ENCODE data around the gene PNPLA7. TPM values are rescaled to one million over a fixed set of nuclear protein-coding genes. Genes with fewer than 3 reads are reported as not detected.

The PNPLA7 gene
- total RNA-seq, 4 donors from 2014 or later, result 16.0 to 95.4 (median 24.9) TPM

DNA sequence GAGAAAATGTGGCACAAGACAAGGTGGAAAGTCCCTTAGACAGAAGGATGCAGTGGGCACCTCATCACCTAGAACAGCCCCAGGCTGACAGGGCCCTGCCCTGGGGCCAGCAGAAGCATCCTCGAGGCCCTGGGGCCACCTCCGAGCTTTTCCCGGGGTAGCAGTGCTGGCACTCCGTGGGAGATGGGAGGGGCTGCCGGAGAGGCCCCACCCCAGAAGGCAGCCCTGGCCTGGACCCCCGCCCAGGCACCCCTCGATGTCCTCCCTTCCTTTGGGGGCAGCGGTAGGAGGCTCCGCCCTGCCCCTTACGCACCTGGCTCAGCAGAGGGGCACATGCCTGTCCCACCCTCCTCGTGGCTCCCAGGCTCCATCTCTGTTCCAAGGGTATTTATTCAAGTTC, 73.3 kb downstream of the PNPLA7 start:
- no peak overlapping the region for H3K4me3 ChIP-seq
- no peaks in the 10 kb centered on the region for H3K27me3 ChIP-seq
- peaks cover 9 to 14% of the 10 kb centered on the region in 2 donors for H3K9me3 ChIP-seq
- H3K27ac ChIP-seq, result no peak overlapping the region
- H3K4me1 ChIP-seq, result peaks cover 0 to 2% (median 0%) of the 10 kb centered on the region in 4 donors
- WGBS, 2 donors (ENCODE audit: low coverage in 1 of 2), result 86% methylated on average over 10 of the region's 11 CpGs; no CpG with 5 or more reads in 1 of the 2 donors
- in situ Hi-C loops (cut with MboI; ENCODE audit: low pct_ligation_motif_present in 1 of 4, low pct_unique_long_range_greater_than_20kb in 1 of 4, low sequenced_read_pairs in 3 of 4), result no loop called here
- DNase-seq, result no peak
- no peaks in the 10 kb centered on the region for H3K36me3 ChIP-seq
- TF ChIP-seq EP300 (IDR thresholded peaks at IDR 0.05; ENCODE audit: low read depth) (no peak), POLR2AphosphoS5 (IDR thresholded peaks at IDR 0.05) (no peak)
- intact Hi-C loops (cut with DNase I; ENCODE audit: low total_unique reads), result no loop called here

DNA sequence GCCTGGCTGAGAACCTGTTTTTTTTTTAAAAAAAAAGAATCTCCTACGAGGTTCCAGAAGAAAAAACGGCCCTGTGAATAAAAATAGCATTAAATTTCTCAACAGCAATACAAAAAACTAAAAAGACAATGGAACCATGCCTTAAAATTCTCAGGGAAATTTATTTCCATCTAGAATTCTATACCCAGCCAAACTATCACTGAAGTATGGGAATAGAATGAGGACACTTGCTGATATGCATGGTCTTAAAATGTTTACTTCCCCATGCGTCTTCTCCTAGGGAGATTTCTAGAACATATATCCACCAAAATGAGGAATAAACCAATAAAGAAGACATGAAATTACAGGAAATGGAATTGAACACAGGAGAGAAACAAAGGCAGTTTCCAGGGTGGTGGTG, 74.5 kb downstream of the PNPLA7 start:
- Histone ChIP-seq H3K36me3 (no peaks in the 10 kb centered on the region), H3K27me3 (no peaks in the 10 kb centered on the region), H3K27ac (no peak overlapping the region), H3K9me3 (peaks cover 9 to 14% of the 10 kb centered on the region in 2 donors), H3K4me3 (no peak overlapping the region), H3K4me1 (no peaks in the 10 kb centered on the region)
- TF ChIP-seq POLR2AphosphoS5 (IDR thresholded peaks at IDR 0.05), result no peak
- TF ChIP-seq, protein P1, sequence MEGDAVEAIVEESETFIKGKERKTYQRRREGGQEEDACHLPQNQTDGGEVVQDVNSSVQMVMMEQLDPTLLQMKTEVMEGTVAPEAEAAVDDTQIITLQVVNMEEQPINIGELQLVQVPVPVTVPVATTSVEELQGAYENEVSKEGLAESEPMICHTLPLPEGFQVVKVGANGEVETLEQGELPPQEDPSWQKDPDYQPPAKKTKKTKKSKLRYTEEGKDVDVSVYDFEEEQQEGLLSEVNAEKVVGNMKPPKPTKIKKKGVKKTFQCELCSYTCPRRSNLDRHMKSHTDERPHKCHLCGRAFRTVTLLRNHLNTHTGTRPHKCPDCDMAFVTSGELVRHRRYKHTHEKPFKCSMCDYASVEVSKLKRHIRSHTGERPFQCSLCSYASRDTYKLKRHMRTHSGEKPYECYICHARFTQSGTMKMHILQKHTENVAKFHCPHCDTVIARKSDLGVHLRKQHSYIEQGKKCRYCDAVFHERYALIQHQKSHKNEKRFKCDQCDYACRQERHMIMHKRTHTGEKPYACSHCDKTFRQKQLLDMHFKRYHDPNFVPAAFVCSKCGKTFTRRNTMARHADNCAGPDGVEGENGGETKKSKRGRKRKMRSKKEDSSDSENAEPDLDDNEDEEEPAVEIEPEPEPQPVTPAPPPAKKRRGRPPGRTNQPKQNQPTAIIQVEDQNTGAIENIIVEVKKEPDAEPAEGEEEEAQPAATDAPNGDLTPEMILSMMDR (IDR thresholded peaks at IDR 0.05), result no peak
- no peak for TF ChIP-seq POLR2A (IDR thresholded peaks at IDR 0.05)
- intact Hi-C loops (cut with DNase I; ENCODE audit: low total_unique reads), result no loop called here
- no peak for DNase-seq
- in situ Hi-C loops (cut with MboI; ENCODE audit: low pct_ligation_motif_present in 1 of 4, low pct_unique_long_range_greater_than_20kb in 1 of 4, low sequenced_read_pairs in 3 of 4), result no loop called here
- WGBS, 2 donors (ENCODE audit: low coverage in 1 of 2), result 81% methylated on average over 3 of the region's 3 CpGs

DNA sequence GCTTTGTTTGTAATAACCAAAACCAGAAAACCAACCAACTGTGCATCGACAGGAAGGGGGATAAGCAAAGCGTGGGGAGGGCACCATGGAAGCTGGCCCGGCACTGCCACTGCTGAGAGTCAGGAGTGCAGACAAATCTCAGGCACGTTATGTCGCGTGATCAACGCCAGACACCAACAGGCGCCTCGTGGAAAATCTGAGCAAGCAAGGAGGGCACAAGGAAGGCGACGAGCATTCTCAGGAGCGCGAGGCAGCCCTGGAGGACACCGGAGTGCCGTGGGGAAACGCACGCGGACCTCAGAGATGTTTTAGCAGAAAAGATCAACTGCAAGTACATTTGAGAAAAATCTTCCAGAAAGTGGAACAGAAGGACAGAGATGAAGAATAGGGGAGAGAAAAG, 75.9 kb downstream of the PNPLA7 start:
- H3K4me1 ChIP-seq, result no peaks in the 10 kb centered on the region
- H3K27me3 ChIP-seq, result no peaks in the 10 kb centered on the region
- WGBS, 2 donors (ENCODE audit: low coverage in 1 of 2), result 91 to 100% methylated on average over 10 to 18 of the region's 18 CpGs
- no peaks in the 10 kb centered on the region for H3K36me3 ChIP-seq
- in situ Hi-C loops (cut with MboI; ENCODE audit: low pct_ligation_motif_present in 1 of 4, low pct_unique_long_range_greater_than_20kb in 1 of 4, low sequenced_read_pairs in 3 of 4) (no loop called here), intact Hi-C loops (cut with DNase I; ENCODE audit: low total_unique reads) (no loop called here)
- no peak for TF ChIP-seq EP300 (IDR thresholded peaks at IDR 0.05; ENCODE audit: low read depth)
- TF ChIP-seq POLR2A (IDR thresholded peaks at IDR 0.05), result no peak
- no peak for TF ChIP-seq POLR2AphosphoS5 (IDR thresholded peaks at IDR 0.05)
- TF ChIP-seq, protein P1 (IDR thresholded peaks at IDR 0.05), result no peak
- H3K9me3 ChIP-seq, result peaks cover 9 to 14% of the 10 kb centered on the region in 2 donors
- no peak overlapping the region for H3K27ac ChIP-seq
- DNase-seq, result no peak
- H3K4me3 ChIP-seq, result no peak overlapping the region

DNA sequence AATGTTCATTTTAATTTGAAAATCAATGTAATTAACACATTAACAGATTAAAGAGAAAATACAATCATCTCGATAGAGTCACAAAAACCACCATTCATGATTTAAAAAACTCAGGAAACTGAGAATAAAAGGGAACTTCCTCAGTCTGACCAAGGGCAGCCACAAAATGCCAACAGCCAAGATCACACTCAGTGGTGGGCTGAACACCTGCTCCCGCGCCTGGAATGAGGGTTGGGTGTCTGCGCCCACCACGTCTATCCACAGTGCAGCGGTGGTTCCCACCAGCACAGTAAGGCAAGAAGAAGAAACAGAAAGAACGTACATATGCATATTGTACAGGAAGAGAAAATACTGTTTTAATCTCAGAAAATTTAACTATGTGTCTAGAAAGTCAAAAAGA, 79.4 kb downstream of the PNPLA7 start:
- 63 to 72% methylated on average over 6 to 7 of the region's 7 CpGs for WGBS, 2 donors (ENCODE audit: low coverage in 1 of 2)
- intact Hi-C loops (cut with DNase I; ENCODE audit: low total_unique reads) (no loop called here), in situ Hi-C loops (cut with MboI; ENCODE audit: low pct_ligation_motif_present in 1 of 4, low pct_unique_long_range_greater_than_20kb in 1 of 4, low sequenced_read_pairs in 3 of 4) (no loop called here)
- Histone ChIP-seq H3K4me3 (no peak overlapping the region), H3K27ac (no peak overlapping the region), H3K4me1 (no peaks in the 10 kb centered on the region), H3K36me3 (no peaks in the 10 kb centered on the region), H3K27me3 (no peaks in the 10 kb centered on the region), H3K9me3 (peaks cover 9% of the 10 kb centered on the region in 2 donors)
- TF ChIP-seq POLR2AphosphoS5 (IDR thresholded peaks at IDR 0.05) (no peak), POLR2A (IDR thresholded peaks at IDR 0.05) (no peak), EP300 (IDR thresholded peaks at IDR 0.05; ENCODE audit: low read depth) (no peak)
- TF ChIP-seq, protein P1 (IDR thresholded peaks at IDR 0.05), result no peak
- no peak for DNase-seq

DNA sequence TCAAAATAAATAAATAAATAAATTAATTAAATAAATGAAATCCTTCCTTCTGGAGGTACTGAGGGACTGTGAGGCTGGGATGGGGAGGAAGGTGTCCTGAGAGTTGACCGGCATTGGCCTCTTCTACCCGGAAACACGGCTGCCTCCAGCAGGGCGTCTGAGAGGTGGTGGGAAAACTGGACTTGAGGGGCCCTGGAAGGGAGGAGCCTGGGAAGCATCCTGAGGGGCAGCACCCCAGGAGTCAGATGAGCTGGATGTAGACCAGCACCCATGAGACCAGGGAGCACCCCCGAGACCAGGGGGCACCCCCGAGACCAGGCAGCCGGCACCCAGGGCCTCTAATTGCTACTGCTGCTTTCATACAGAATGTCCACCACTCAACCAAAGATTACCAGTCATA, 82.3 kb downstream of the PNPLA7 start:
- Histone ChIP-seq H3K4me3 (no peak overlapping the region), H3K36me3 (no peaks in the 10 kb centered on the region), H3K9me3 (no peaks in the 10 kb centered on the region), H3K27ac (no peak overlapping the region), H3K4me1 (no peaks in the 10 kb centered on the region), H3K27me3 (no peaks in the 10 kb centered on the region)
- in situ Hi-C loops (cut with MboI; ENCODE audit: low pct_ligation_motif_present in 1 of 4, low pct_unique_long_range_greater_than_20kb in 1 of 4, low sequenced_read_pairs in 3 of 4), result no loop called here
- DNase-seq, result no peak
- WGBS, 2 donors (ENCODE audit: low coverage in 1 of 2), result 94% methylated on average over 7 of the region's 7 CpGs; no CpG with 5 or more reads in 1 of the 2 donors
- intact Hi-C loops (cut with DNase I; ENCODE audit: low total_unique reads), result no loop called here
- no peak for TF ChIP-seq POLR2AphosphoS5 (IDR thresholded peaks at IDR 0.05)
- TF ChIP-seq POLR2A (IDR thresholded peaks at IDR 0.05), result no peak
- TF ChIP-seq, protein P1 (IDR thresholded peaks at IDR 0.05), result no peak
- TF ChIP-seq EP300 (IDR thresholded peaks at IDR 0.05; ENCODE audit: low read depth), result no peak

Data from transverse colon (tissue), 4 donors.